A549 (cell line): ENCODE measurements around the gene LCE3B. TPM values are rescaled to one million over a fixed set of nuclear protein-coding genes. Genes with fewer than 3 reads are reported as not detected.

Source experiments
- ATAC-seq, 2 experiments: fragments of 200-7000 bp in 1 of 2; fragments of >200 bp in 1 of 2; cut with Nextera tagmentation in 1 of 2; cut with Tn5 transposase in 1 of 2; 3 replicates each; pipeline versions ENCODE4 v1.8.0 to v1.9.1; 2018 to 2020; ENCODE audit warnings: mild to moderate bottlenecking in 1 of 2, moderate library complexity in 1 of 2
- CTCF ChIA-PET: fragments of 300-600 bp; sonication (Branson Sonifier 250); formaldehyde crosslinking; extraction: SDS; loops from one replicate; lab custom pipeline; 2021; ENCODE audit warnings: antibody characterized with exemption, inconsistent platforms; lab: Yijun Ruan, JAX
- POLR2A ChIA-PET: fragments of 350-600 bp; formaldehyde crosslinking; extraction: SDS; loops from one replicate; lab custom pipeline; 2021; ENCODE audit warnings: antibody characterized with exemption, inconsistent platforms; lab: Yijun Ruan, JAX
- DNase-seq, 2 experiments: peaks; one replicate each; pipeline versions ENCODE4 v3.0.0 to v3.0.0-alpha.2; 2011 to 2016; ENCODE audit warnings: low read depth in 1 of 2, low spot score in 1 of 2
- FAIRE-seq: peaks from 2 replicates; lab custom pipeline; 2011; peaks lifted over from hg19 to GRCh38; lab: Jason Lieb, UNC
- H3K27ac ChIP-seq, 2 experiments: fragments of >200 bp; sonication (Bioruptor Twin); formaldehyde crosslinking; 3 replicates each; pipeline ENCODE4 v1.5.1; 2016 to 2017
- H3K4me1 ChIP-seq: fragments of >200 bp; sonication (Bioruptor Twin); formaldehyde crosslinking; 3 replicates; pipeline ENCODE4 v1.6.1; 2016
- H3K4me2 ChIP-seq: fragments of >200 bp; sonication (Bioruptor Twin); formaldehyde crosslinking; 3 replicates; pipeline ENCODE4 v1.6.1; 2016
- H3K4me3 ChIP-seq: fragments of >200 bp; sonication (Bioruptor Twin); formaldehyde crosslinking; 3 replicates; pipeline ENCODE4 v1.5.1; 2016
- H3K9me3 ChIP-seq: fragments of >200 bp; sonication (Bioruptor Twin); formaldehyde crosslinking; 3 replicates; pipeline ENCODE4 v1.6.1; 2016
- BCL3 ChIP-seq: fragments of >200 bp; sonication (Bioruptor Twin); formaldehyde crosslinking; IDR thresholded peaks from 3 replicates; pipeline ENCODE4 v1.6.1; 2016
- BHLHE40 ChIP-seq: IDR thresholded peaks from 2 replicates; pipeline ENCODE4 v1.6.1; 2012; ENCODE audit warnings: low read depth, low read length, inconsistent platforms
- CBX8 ChIP-seq: fragments of 200-600 bp; sonication (generic); IDR thresholded peaks from 2 replicates; pipeline ENCODE4 v1.6.1; 2016
- CHD4 ChIP-seq: fragments of 200-600 bp; sonication (generic); IDR thresholded peaks from 2 replicates; pipeline ENCODE4 v1.6.1; 2016; ENCODE audit warnings: antibody characterized with exemption, mild to moderate bottlenecking, borderline replicate concordance
- EHF ChIP-seq: fragments of 250-450 bp; sonication (Bioruptor Pico); IDR thresholded peaks from 2 replicates; pipeline ENCODE4 v1.5.0; 2020; ENCODE audit warnings: mild to moderate bottlenecking
- GATA3 ChIP-seq: IDR thresholded peaks from 2 replicates; pipeline ENCODE4 v1.6.1; 2012; ENCODE audit warnings: borderline replicate concordance
- HDAC2 ChIP-seq: fragments of 200-600 bp; sonication (generic); IDR thresholded peaks from 2 replicates; pipeline ENCODE4 v1.6.1; 2016
- HEYL ChIP-seq: fragments of 250-450 bp; sonication (Bioruptor Pico); IDR thresholded peaks from 2 replicates; pipeline ENCODE4 v1.8.0; 2021; ENCODE audit warnings: mild to moderate bottlenecking, moderate library complexity
- HMGXB4 ChIP-seq: fragments of 250-450 bp; sonication (Bioruptor Pico); IDR thresholded peaks from 2 replicates; pipeline ENCODE4 v1.5.0; 2021; ENCODE audit warnings: mild to moderate bottlenecking, moderate library complexity, borderline replicate concordance
- HOXA7 ChIP-seq: fragments of 250-450 bp; sonication (Bioruptor Pico); IDR thresholded peaks from 2 replicates; pipeline ENCODE4 v1.5.0; 2020; ENCODE audit warnings: mild to moderate bottlenecking, moderate library complexity
- HOXB5 ChIP-seq: fragments of 250-450 bp; sonication (Bioruptor Pico); IDR thresholded peaks from 2 replicates; pipeline ENCODE4 v1.5.0; 2020; ENCODE audit warnings: mild to moderate bottlenecking, moderate library complexity
- KDM1A ChIP-seq: fragments of 200-600 bp; sonication (generic); IDR thresholded peaks from 2 replicates; pipeline ENCODE4 v1.6.1; 2016; ENCODE audit warnings: low read depth, mild to moderate bottlenecking
- NFE2L2 ChIP-seq: fragments of 150-350 bp; conservative IDR thresholded peaks from 2 replicates; pipeline ENCODE4 v1.6.1; 2014; ENCODE audit warnings: low read length
- PHF8 ChIP-seq: fragments of 200-600 bp; sonication (generic); IDR thresholded peaks from 2 replicates; pipeline ENCODE4 v1.6.1; 2016; ENCODE audit warnings: low read depth, mild to moderate bottlenecking, antibody characterized with exemption, moderate library complexity, borderline replicate concordance
- POLR2A ChIP-seq: IDR thresholded peaks from 2 replicates; pipeline ENCODE4 v1.6.1; 2012; ENCODE audit warnings: mild to moderate bottlenecking, low read length
- POLR2AphosphoS2 ChIP-seq: conservative IDR thresholded peaks from 2 replicates; pipeline ENCODE4 v1.6.1; 2012; ENCODE audit warnings: low read length, improper control_type of control experiment, inconsistent platforms
- RARB ChIP-seq: fragments of 250-450 bp; sonication (Bioruptor Pico); IDR thresholded peaks from 2 replicates; pipeline ENCODE4 v1.8.0; 2021; ENCODE audit warnings: mild to moderate bottlenecking, moderate library complexity
- RCOR1 ChIP-seq: fragments of 150-350 bp; IDR thresholded peaks from 2 replicates; pipeline ENCODE4 v1.6.1; 2014; ENCODE audit warnings: antibody characterized with exemption, low read length, low read depth
- RFX5 ChIP-seq: fragments of 450-650 bp; IDR thresholded peaks from 2 replicates; pipeline ENCODE4 v1.7.1; 2014; ENCODE audit warnings: antibody characterized with exemption, mild to moderate bottlenecking, moderate library complexity
- RNF2 ChIP-seq: fragments of 200-600 bp; sonication (generic); IDR thresholded peaks from 2 replicates; pipeline ENCODE4 v1.6.1; 2016; ENCODE audit warnings: low read depth, mild to moderate bottlenecking, antibody characterized with exemption, moderate library complexity, borderline replicate concordance
- SMC3 ChIP-seq: fragments of >200 bp; sonication (Bioruptor Twin); formaldehyde crosslinking; IDR thresholded peaks from 3 replicates; pipeline ENCODE4 v1.6.1; 2018; ENCODE audit warnings: inconsistent platforms
- SREBF2 ChIP-seq: fragments of 450-650 bp; IDR thresholded peaks from 2 replicates; pipeline ENCODE4 v1.6.1; 2014; ENCODE audit warnings: mild to moderate bottlenecking, moderate library complexity
- TFCP2L1 ChIP-seq: fragments of 250-450 bp; sonication (Bioruptor Pico); IDR thresholded peaks from 2 replicates; pipeline ENCODE4 v1.5.0; 2021; ENCODE audit warnings: mild to moderate bottlenecking
- TP53 ChIP-seq: fragments of 250-450 bp; sonication (Bioruptor Pico); IDR thresholded peaks from 2 replicates; pipeline ENCODE4 v1.5.0; 2021; ENCODE audit warnings: mild to moderate bottlenecking, moderate library complexity
- USF2 ChIP-seq: fragments of 450-650 bp; IDR thresholded peaks from 2 replicates; pipeline ENCODE4 v1.6.1; 2014; ENCODE audit warnings: antibody characterized with exemption
- ZC3H11A ChIP-seq: fragments of 450-650 bp; IDR thresholded peaks from 2 replicates; pipeline ENCODE4 v1.6.1; 2014; ENCODE audit warnings: antibody characterized with exemption, mild to moderate bottlenecking
- ZFP36 ChIP-seq: fragments of 450-650 bp; IDR thresholded peaks from 2 replicates; pipeline ENCODE4 v1.6.1; 2014; ENCODE audit warnings: borderline replicate concordance; ENCODE audit not compliant: partially characterized antibody
- ZSCAN20 ChIP-seq: fragments of 250-450 bp; sonication (Bioruptor Pico); IDR thresholded peaks from 2 replicates; pipeline ENCODE4 v1.8.0; 2022; ENCODE audit warnings: mild to moderate bottlenecking, moderate library complexity
- WGBS: methylation state at CpG from one replicate; pipeline ENCODE4 v1.1.6; 2017; ENCODE audit errors: missing lambda C conversion rate; 5-methylcytosine and 5-hydroxymethylcytosine counted together
- polyA plus RNA-seq, 4 experiments: library from polyadenylated mRNA; depleted of rRNA in 3 of 4; stranded (reverse); fragments of >200 nt; fragmentation: RNase III in 1 of 4; extraction: RNeasy Plus Mini Kit Qiagen cat#74134 plus additional on column Dnase treatment in 1 of 4; gene quantifications; 2 replicates in 3 of 4; 3 replicates in 1 of 4; pipeline ENCODE4 v1.2.3, GENCODE V29; 2011 to 2017
- TF ChIP-seq, protein P1 (sequence below): fragments of 150-350 bp; IDR thresholded peaks from 2 replicates; pipeline ENCODE4 v1.6.1; 2014; ENCODE audit warnings: low read depth, mild to moderate bottlenecking, low read length
- TF ChIP-seq, protein P2 (sequence below): IDR thresholded peaks from 2 replicates; pipeline ENCODE4 v1.6.1; 2012
- TF ChIP-seq, protein P3 (sequence below): fragments of >200 bp; sonication (Bioruptor Twin); formaldehyde crosslinking; IDR thresholded peaks from 3 replicates; pipeline ENCODE4 v1.5.1; 2016
- TF ChIP-seq, protein P4 (sequence below): IDR thresholded peaks from 2 replicates; pipeline ENCODE4 v1.6.1; 2012; ENCODE audit warnings: low read depth, borderline replicate concordance

Gene LCE3B
- polyA plus RNA-seq, 2 of the 4 experiments (the other 2 are of a cell fraction) = not detected

- H3K4me2 ChIP-seq = no peak overlapping the region
- ChIA-PET POLR2A (no interaction called here), CTCF (interaction anchor here (0.9 to 4.6 kb wide), 4 partner anchors 9 to 263 kb away, joined by 3 to 34 read pairs (median 4); no protein-coding TSS in a partner anchor)
- no peaks in the 10 kb centered on the region for H3K4me1 ChIP-seq
- no peak overlapping the region for H3K4me3 ChIP-seq
- DNase-seq = no peak
- 9% methylated on average over 2 of the region's 2 CpGs for WGBS
- no peaks in the 10 kb centered on the region for H3K9me3 ChIP-seq
- TF ChIP-seq CHD4 = no peak
- no peak for TF ChIP-seq RNF2
- no peak for TF ChIP-seq HEYL (CRISPR knock-in tag)
- TF ChIP-seq, protein P1, sequence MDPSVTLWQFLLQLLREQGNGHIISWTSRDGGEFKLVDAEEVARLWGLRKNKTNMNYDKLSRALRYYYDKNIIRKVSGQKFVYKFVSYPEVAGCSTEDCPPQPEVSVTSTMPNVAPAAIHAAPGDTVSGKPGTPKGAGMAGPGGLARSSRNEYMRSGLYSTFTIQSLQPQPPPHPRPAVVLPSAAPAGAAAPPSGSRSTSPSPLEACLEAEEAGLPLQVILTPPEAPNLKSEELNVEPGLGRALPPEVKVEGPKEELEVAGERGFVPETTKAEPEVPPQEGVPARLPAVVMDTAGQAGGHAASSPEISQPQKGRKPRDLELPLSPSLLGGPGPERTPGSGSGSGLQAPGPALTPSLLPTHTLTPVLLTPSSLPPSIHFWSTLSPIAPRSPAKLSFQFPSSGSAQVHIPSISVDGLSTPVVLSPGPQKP = no peak
- no peak for TF ChIP-seq HOXB5 (CRISPR knock-in tag)
- TF ChIP-seq ZSCAN20 (CRISPR knock-in tag) = no peak
- TF ChIP-seq RARB (CRISPR knock-in tag) = no peak
- TF ChIP-seq, protein P2, sequence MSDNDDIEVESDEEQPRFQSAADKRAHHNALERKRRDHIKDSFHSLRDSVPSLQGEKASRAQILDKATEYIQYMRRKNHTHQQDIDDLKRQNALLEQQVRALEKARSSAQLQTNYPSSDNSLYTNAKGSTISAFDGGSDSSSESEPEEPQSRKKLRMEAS = no peak
- no peak for TF ChIP-seq SMC3
- no peak for TF ChIP-seq HOXA7 (CRISPR knock-in tag)
- no peak for TF ChIP-seq CBX8
- no peak for TF ChIP-seq USF2
- no peak for TF ChIP-seq TP53
- no peak for TF ChIP-seq ZFP36
- no peak for TF ChIP-seq RCOR1
- TF ChIP-seq TFCP2L1 (CRISPR knock-in tag) = no peak
- no peak overlapping the region for H3K27ac ChIP-seq
- ATAC-seq = no peak
- FAIRE-seq = no peak
These were observed 42.8 kb downstream of the LCE3B start for GRCh38 chr1:152656459-152656858.

GRCh38 chr1:152657677-152658076, 44.1 kb downstream of the LCE3B start:
- FAIRE-seq (no peak), DNase-seq (no peak), ATAC-seq (no peak)
- Histone ChIP-seq H3K4me1 (no peaks in the 10 kb centered on the region), H3K9me3 (no peaks in the 10 kb centered on the region), H3K27ac (no peak overlapping the region), H3K4me3 (no peak overlapping the region), H3K4me2 (no peak overlapping the region)
- POLR2A ChIA-PET = no interaction called here
- CTCF ChIA-PET = interaction anchor here (1.1 to 1.5 kb wide), 4 partner anchors 9 to 563 kb away, joined by 3 to 6 read pairs (median 3); no protein-coding TSS in a partner anchor
- WGBS = 18% methylated on average over 4 of the region's 4 CpGs
- TF ChIP-seq BCL3 (no peak), RFX5 (no peak), SREBF2 (no peak), HOXA7 (CRISPR knock-in tag) (no peak), HDAC2 (no peak), HMGXB4 (CRISPR knock-in tag) (no peak), KDM1A (no peak), POLR2A (no peak), EHF (no peak), HOXB5 (CRISPR knock-in tag) (no peak), GATA3 (no peak), POLR2AphosphoS2 (no peak), NFE2L2 (no peak), HEYL (CRISPR knock-in tag) (no peak), ZC3H11A (no peak), BHLHE40 (no peak), PHF8 (no peak)
- TF ChIP-seq, protein P3, sequence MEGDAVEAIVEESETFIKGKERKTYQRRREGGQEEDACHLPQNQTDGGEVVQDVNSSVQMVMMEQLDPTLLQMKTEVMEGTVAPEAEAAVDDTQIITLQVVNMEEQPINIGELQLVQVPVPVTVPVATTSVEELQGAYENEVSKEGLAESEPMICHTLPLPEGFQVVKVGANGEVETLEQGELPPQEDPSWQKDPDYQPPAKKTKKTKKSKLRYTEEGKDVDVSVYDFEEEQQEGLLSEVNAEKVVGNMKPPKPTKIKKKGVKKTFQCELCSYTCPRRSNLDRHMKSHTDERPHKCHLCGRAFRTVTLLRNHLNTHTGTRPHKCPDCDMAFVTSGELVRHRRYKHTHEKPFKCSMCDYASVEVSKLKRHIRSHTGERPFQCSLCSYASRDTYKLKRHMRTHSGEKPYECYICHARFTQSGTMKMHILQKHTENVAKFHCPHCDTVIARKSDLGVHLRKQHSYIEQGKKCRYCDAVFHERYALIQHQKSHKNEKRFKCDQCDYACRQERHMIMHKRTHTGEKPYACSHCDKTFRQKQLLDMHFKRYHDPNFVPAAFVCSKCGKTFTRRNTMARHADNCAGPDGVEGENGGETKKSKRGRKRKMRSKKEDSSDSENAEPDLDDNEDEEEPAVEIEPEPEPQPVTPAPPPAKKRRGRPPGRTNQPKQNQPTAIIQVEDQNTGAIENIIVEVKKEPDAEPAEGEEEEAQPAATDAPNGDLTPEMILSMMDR = no peak
- TF ChIP-seq, protein P4, sequence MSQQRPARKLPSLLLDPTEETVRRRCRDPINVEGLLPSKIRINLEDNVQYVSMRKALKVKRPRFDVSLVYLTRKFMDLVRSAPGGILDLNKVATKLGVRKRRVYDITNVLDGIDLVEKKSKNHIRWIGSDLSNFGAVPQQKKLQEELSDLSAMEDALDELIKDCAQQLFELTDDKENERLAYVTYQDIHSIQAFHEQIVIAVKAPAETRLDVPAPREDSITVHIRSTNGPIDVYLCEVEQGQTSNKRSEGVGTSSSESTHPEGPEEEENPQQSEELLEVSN = no peak
